ENCODE data around the gene PCSK1. TPM values are rescaled to one million over a fixed set of nuclear protein-coding genes. Genes with fewer than 3 reads are reported as not detected.

Gene PCSK1
- total and polyA plus RNA-seq, 2 of the 4 experiments (the other 2 are of a cell fraction), result not detected

- Histone ChIP-seq H3K9me3 (ENCODE audit: control insufficient read depth, insufficient read depth, low read length) (no peaks in the 10 kb centered on the region), H3K36me3 (ENCODE audit: control insufficient read depth, insufficient read depth, low read length) (no peaks in the 10 kb centered on the region), H3K4me1 (ENCODE audit: control insufficient read depth, insufficient read depth, low read length) (peaks cover 6% of the 10 kb centered on the region; the same call in 1 of the 2 replicates), H2BK20ac (ENCODE audit: low read depth, low read length) (no peak overlapping the region), H4K8ac (ENCODE audit: low read depth in 2 of 2, low read length in 2 of 2) (no peak overlapping the region), H3K23ac (ENCODE audit: low read depth, low read length) (no peak overlapping the region), H3K4me3 (ENCODE audit: insufficient read depth, low read depth, low read length) (no peak overlapping the region), H2BK5ac (ENCODE audit: low read depth, low read length, poor library complexity, severe bottlenecking) (no peak overlapping the region), H3K27ac (ENCODE audit: insufficient read depth, low read length) (no peak overlapping the region), H3K14ac (replicated peaks; ENCODE audit: low read depth, low read length) (no peak overlapping the region), H3K9ac (ENCODE audit: low read depth, low read length) (no peak overlapping the region), H2AK5ac (ENCODE audit: low read depth, low read length) (no peak overlapping the region), H4K20me1 (ENCODE audit: insufficient read depth, low read length) (no peaks in the 10 kb centered on the region), H3K79me1 (ENCODE audit: low read depth in 1 of 2, low read length in 2 of 2) (no peaks in the 10 kb centered on the region), H4K91ac (ENCODE audit: insufficient read depth, low read depth, low read length) (no peak overlapping the region), H3K27me3 (ENCODE audit: control insufficient read depth, insufficient read depth, low read length) (peaks cover 2% of the 10 kb centered on the region; the same call in 1 of the 2 replicates), H3K56ac (ENCODE audit: extremely low read depth, insufficient read depth, low read length) (no peak overlapping the region), H3K9me1 (ENCODE audit: insufficient read depth, low read length) (no peaks in the 10 kb centered on the region), H3K18ac (ENCODE audit: low read depth, low read length) (no peak overlapping the region), H3K4me2 (ENCODE audit: low read depth, low read length) (no peak overlapping the region), H2AK9ac (replicated peaks; ENCODE audit: low read depth, low read length, poor library complexity) (no peak overlapping the region), H4K5ac (ENCODE audit: low read depth, low read length) (no peak overlapping the region), H2BK120ac (ENCODE audit: low read depth, low read length) (no peak overlapping the region), H2AFZ (replicated peaks; ENCODE audit: low read length, poor library complexity) (no peak overlapping the region), H2BK15ac (ENCODE audit: low read depth, low read length) (no peak overlapping the region), H3K4ac (ENCODE audit: low read depth, low read length) (no peak overlapping the region)
- TF ChIP-seq FOS (IDR thresholded peaks at IDR 0.05; ENCODE audit: low read depth, low read length) (no peak), BHLHE40 (IDR thresholded peaks at IDR 0.05; ENCODE audit: low read depth, low read length) (no peak), RCOR1 (IDR thresholded peaks at IDR 0.05; ENCODE audit: insufficient replicate concordance, low read length) (no peak), RAD21 (IDR thresholded peaks at IDR 0.05; ENCODE audit: low read length) (no peak), MAFK (IDR thresholded peaks at IDR 0.05; ENCODE audit: low read depth, low read length) (no peak), SMC3 (IDR thresholded peaks at IDR 0.05; ENCODE audit: low read depth, low read length) (no peak), MAZ (IDR thresholded peaks at IDR 0.05; ENCODE audit: borderline replicate concordance, low read depth, low read length) (no peak), CTCF (conservative IDR thresholded peaks at IDR 0.05; ENCODE audit: low read depth, low read length) (no peak)
- TF ChIP-seq, protein P1, sequence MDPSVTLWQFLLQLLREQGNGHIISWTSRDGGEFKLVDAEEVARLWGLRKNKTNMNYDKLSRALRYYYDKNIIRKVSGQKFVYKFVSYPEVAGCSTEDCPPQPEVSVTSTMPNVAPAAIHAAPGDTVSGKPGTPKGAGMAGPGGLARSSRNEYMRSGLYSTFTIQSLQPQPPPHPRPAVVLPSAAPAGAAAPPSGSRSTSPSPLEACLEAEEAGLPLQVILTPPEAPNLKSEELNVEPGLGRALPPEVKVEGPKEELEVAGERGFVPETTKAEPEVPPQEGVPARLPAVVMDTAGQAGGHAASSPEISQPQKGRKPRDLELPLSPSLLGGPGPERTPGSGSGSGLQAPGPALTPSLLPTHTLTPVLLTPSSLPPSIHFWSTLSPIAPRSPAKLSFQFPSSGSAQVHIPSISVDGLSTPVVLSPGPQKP (IDR thresholded peaks at IDR 0.05; ENCODE audit: borderline replicate concordance, low read depth, low read length), result no peak
- no CpG with 5 or more reads among the region's 5 CpGs for WGBS, 2 experiments (ENCODE audit: extremely low coverage in 2 of 2, insufficient read length in 1 of 2)
- ATAC-seq (ENCODE audit: low read depth), result no peak
- intact Hi-C loops (cut with micrococcal nuclease) (no loop called here), in situ Hi-C loops (cut with MboI; ENCODE audit: low sequenced_read_pairs) (no loop called here), dilution Hi-C loops (cut with HindIII; ENCODE audit: low sequenced_read_pairs, unreplicated experiment) (no loop called here)
- ChIA-PET POLR2A (ENCODE audit: unreplicated experiment) (no interaction called here), CTCF (no interaction called here)
- BruUV-seq (replicated peaks), result no TSS peak
- DNase-seq, result no peak
Measured at GRCh38 chr5:96381526-96381925, 51.5 kb downstream of the PCSK1 start.
